HEK293 (cell line): ENCODE measurements around the gene SMIM36.

Experiments
- CTCF ChIA-PET: fragments of 350-600 bp; formaldehyde crosslinking; extraction: SDS; loops from one replicate; lab custom pipeline; 2021; ENCODE audit warnings: antibody characterized with exemption; lab: Yijun Ruan, JAX
- POLR2A ChIA-PET: fragments of 300-600 bp; formaldehyde crosslinking; extraction: SDS; loops from one replicate; lab custom pipeline; 2020; ENCODE audit warnings: antibody characterized with exemption, inconsistent platforms; lab: Yijun Ruan, JAX
- H3K27ac ChIP-seq: fragments of 200-500 bp; sonication (Bioruptor generic); 2 replicates; pipeline ENCODE4 v1.5.1; 2014; ENCODE audit warnings: low read depth, low read length, control low read depth, inconsistent platforms; ENCODE audit errors: extremely low read depth
- H3K36me3 ChIP-seq, 2 experiments: fragments of 200-500 bp in 1 of 2; sonication (Bioruptor generic) in 1 of 2; 1 replicate in 1 of 2; 2 replicates in 1 of 2; pipeline ENCODE4 v1.5.1; 2014 to 2017; ENCODE audit warnings: inconsistent platforms in 2 of 2, low read length in 2 of 2; ENCODE audit not compliant: control insufficient read depth in 2 of 2, insufficient read depth in 1 of 2
- H3K4me1 ChIP-seq: fragments of 200-500 bp; sonication (Bioruptor generic); 2 replicates; pipeline ENCODE4 v1.5.1; 2014; ENCODE audit warnings: mild to moderate bottlenecking, low read length, inconsistent platforms; ENCODE audit not compliant: control insufficient read depth, insufficient read depth
- H3K4me3 ChIP-seq: 2 replicates; pipeline ENCODE4 v1.5.1; 2011; ENCODE audit warnings: low read depth, mild to moderate bottlenecking, control low read depth, low read length, moderate library complexity
- H3K9me3 ChIP-seq: fragments of 200-500 bp; sonication (Bioruptor generic); 2 replicates; pipeline ENCODE4 v1.5.1; 2014; ENCODE audit warnings: low read depth, low read length, inconsistent platforms; ENCODE audit not compliant: control insufficient read depth, insufficient read depth
- ATF2 ChIP-seq: fragments of 450-650 bp; formaldehyde crosslinking; IDR thresholded peaks from 2 replicates; pipeline ENCODE4 v1.5.1; 2016; ENCODE audit warnings: missing biosample characterization, missing genetic modification characterization, low read depth
- BCL11A ChIP-seq: fragments of 450-650 bp; formaldehyde crosslinking; IDR thresholded peaks from 2 replicates; pipeline ENCODE4 v1.5.1; 2016; ENCODE audit warnings: low read depth, missing biosample characterization, missing genetic modification characterization
- OVOL3 ChIP-seq: fragments of 450-650 bp; formaldehyde crosslinking; IDR thresholded peaks from 2 replicates; pipeline ENCODE4 v1.5.1; 2016; ENCODE audit warnings: missing biosample characterization, missing genetic modification characterization
- ZBTB44 ChIP-seq: fragments of 450-650 bp; IDR thresholded peaks from 2 replicates; pipeline ENCODE4 v1.5.1; 2018; ENCODE audit warnings: missing biosample characterization, mild to moderate bottlenecking, missing genetic modification characterization
- ZNF121 ChIP-seq: fragments of 450-650 bp; formaldehyde crosslinking; IDR thresholded peaks from 2 replicates; pipeline ENCODE4 v1.5.1; 2016; ENCODE audit warnings: missing biosample characterization, missing genetic modification characterization
- ZNF133 ChIP-seq: fragments of 450-650 bp; formaldehyde crosslinking; IDR thresholded peaks from 2 replicates; pipeline ENCODE4 v1.5.1; 2016; ENCODE audit warnings: missing biosample characterization, missing genetic modification characterization
- ZNF140 ChIP-seq: fragments of 450-650 bp; formaldehyde crosslinking; IDR thresholded peaks from 2 replicates; pipeline ENCODE4 v1.5.1; 2016; ENCODE audit warnings: missing biosample characterization, missing genetic modification characterization
- ZNF184 ChIP-seq: fragments of 450-650 bp; IDR thresholded peaks from 2 replicates; pipeline ENCODE4 v1.5.1; 2018; ENCODE audit warnings: missing biosample characterization, mild to moderate bottlenecking, missing genetic modification characterization
- ZNF391 ChIP-seq: fragments of 450-650 bp; formaldehyde crosslinking; IDR thresholded peaks from 2 replicates; pipeline ENCODE4 v1.5.1; 2016; ENCODE audit warnings: low read depth, missing biosample characterization, missing genetic modification characterization, borderline replicate concordance
- ZNF488 ChIP-seq: fragments of 450-650 bp; formaldehyde crosslinking; IDR thresholded peaks from 2 replicates; pipeline ENCODE4 v1.5.1; 2016; ENCODE audit warnings: missing biosample characterization, missing genetic modification characterization
- ZNF501 ChIP-seq: fragments of 450-650 bp; formaldehyde crosslinking; IDR thresholded peaks from 2 replicates; pipeline ENCODE4 v1.5.1; 2016; ENCODE audit warnings: missing biosample characterization, missing genetic modification characterization
- ZNF623 ChIP-seq: fragments of 450-650 bp; formaldehyde crosslinking; IDR thresholded peaks from 2 replicates; pipeline ENCODE4 v1.5.1; 2016; ENCODE audit warnings: missing biosample characterization, missing genetic modification characterization
- ZNF707 ChIP-seq: fragments of 450-650 bp; formaldehyde crosslinking; IDR thresholded peaks from 2 replicates; pipeline ENCODE4 v1.5.1; 2016; ENCODE audit warnings: missing biosample characterization, missing genetic modification characterization
- ZNF76 ChIP-seq: fragments of 450-650 bp; formaldehyde crosslinking; IDR thresholded peaks from 2 replicates; pipeline ENCODE4; 2016; ENCODE audit warnings: low read depth, missing biosample characterization, missing genetic modification characterization, borderline replicate concordance
- TF ChIP-seq, protein P1 (sequence below): fragments of 450-650 bp; formaldehyde crosslinking; IDR thresholded peaks from 2 replicates; pipeline ENCODE4 v1.5.1; 2016; ENCODE audit warnings: missing biosample characterization, missing genetic modification characterization
- TF ChIP-seq, protein P2 (sequence below): fragments of 450-650 bp; formaldehyde crosslinking; IDR thresholded peaks from 2 replicates; pipeline ENCODE4 v1.5.1; 2017; ENCODE audit warnings: missing biosample characterization, mild to moderate bottlenecking, missing genetic modification characterization, moderate library complexity
- TF ChIP-seq, protein P3 (sequence below): fragments of 450-650 bp; formaldehyde crosslinking; IDR thresholded peaks from 2 replicates; pipeline ENCODE4 v1.5.1; 2016; ENCODE audit warnings: missing biosample characterization, missing genetic modification characterization
- TF ChIP-seq, protein P4 (sequence below): fragments of 450-650 bp; formaldehyde crosslinking; IDR thresholded peaks from 2 replicates; pipeline ENCODE4 v1.5.1; 2017; ENCODE audit warnings: missing biosample characterization, missing genetic modification characterization
- TF ChIP-seq, protein P5 (sequence below): fragments of 450-650 bp; IDR thresholded peaks from 2 replicates; pipeline ENCODE4 v1.5.1; 2018; ENCODE audit warnings: missing biosample characterization, missing genetic modification characterization

The SMIM36 gene

DNA sequence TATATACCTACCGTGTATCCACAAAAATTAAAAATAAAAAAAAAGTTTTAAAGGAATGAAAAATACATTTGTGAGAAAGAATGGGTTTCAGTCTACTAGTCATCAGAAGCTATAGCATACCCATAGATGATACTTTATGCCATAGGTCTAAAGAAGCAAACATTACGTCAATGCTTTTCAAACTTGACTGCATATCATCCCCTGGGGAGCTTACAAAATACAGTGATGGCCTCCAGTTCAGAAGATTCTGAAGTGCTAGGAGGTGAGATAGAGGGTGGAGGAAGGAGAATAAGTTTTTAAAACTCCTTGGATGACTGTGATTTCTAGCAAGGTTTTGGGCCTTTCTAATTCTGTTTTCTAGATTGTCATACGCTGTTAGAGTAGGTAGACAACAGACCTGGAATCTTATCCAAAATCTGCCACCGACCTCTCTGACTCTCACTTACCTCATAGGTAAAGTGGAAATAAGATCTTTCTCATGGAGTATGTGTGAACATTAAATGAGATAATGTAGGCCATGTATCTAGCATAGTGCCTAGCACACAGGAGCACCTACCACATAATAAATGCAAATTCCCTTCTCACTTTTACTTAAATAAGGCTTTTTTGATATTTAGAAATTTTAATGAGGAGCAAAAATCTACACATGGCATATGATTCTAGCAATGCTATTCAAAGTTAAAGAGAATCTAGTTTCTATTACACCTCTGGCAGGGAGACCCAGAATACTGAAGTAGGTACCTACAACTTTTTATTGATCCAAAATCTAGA is 102.0 kb downstream of the SMIM36 start:
- no peak overlapping the region for H3K27ac ChIP-seq
- CTCF ChIA-PET: no interaction called here
- POLR2A ChIA-PET: no interaction called here

More for the DNA sequence above, 102.0 kb downstream of the SMIM36 start:
- Histone ChIP-seq H3K4me1 (no peaks in the 10 kb centered on the region), H3K36me3 (peaks cover 67 to 89% of the 10 kb centered on the region in 2 experiments), H3K9me3 (no peaks in the 10 kb centered on the region), H3K4me3 (no peak overlapping the region)
- TF ChIP-seq OVOL3 (tag by site-specific recombination) (no peak), ZNF488 (no peak), ZNF76 (no peak), ZNF623 (tag by site-specific recombination) (no peak), BCL11A (tag by site-specific recombination) (no peak), ZNF133 (tag by site-specific recombination) (no peak), ZNF707 (tag by site-specific recombination) (no peak), ZNF121 (tag by site-specific recombination) (no peak), ATF2 (tag by site-specific recombination) (no peak), ZBTB44 (tag by site-specific recombination) (no peak), ZNF391 (tag by site-specific recombination) (no peak), ZNF184 (tag by site-specific recombination) (no peak), ZNF140 (tag by site-specific recombination) (no peak), ZNF501 (tag by site-specific recombination) (no peak)
- TF ChIP-seq, protein P1, sequence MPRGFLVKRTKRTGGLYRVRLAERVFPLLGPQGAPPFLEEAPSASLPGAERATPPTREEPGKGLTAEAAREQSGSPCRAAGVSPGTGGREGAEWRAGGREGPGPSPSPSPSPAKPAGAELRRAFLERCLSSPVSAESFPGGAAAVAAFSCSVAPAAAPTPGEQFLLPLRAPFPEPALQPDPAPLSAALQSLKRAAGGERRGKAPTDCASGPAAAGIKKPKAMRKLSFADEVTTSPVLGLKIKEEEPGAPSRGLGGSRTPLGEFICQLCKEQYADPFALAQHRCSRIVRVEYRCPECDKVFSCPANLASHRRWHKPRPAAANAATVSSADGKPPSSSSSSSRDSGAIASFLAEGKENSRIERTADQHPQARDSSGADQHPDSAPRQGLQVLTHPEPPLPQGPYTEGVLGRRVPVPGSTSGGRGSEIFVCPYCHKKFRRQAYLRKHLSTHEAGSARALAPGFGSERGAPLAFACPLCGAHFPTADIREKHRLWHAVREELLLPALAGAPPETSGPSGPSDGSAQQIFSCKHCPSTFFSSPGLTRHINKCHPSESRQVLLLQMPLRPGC (tag by site-specific recombination): no peak
- TF ChIP-seq, protein P2, sequence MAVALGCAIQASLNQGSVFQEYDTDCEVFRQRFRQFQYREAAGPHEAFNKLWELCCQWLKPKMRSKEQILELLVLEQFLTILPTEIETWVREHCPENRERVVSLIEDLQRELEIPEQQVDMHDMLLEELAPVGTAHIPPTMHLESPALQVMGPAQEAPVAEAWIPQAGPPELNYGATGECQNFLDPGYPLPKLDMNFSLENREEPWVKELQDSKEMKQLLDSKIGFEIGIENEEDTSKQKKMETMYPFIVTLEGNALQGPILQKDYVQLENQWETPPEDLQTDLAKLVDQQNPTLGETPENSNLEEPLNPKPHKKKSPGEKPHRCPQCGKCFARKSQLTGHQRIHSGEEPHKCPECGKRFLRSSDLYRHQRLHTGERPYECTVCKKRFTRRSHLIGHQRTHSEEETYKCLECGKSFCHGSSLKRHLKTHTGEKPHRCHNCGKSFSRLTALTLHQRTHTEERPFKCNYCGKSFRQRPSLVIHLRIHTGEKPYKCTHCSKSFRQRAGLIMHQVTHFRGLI (tag by site-specific recombination): no peak
- TF ChIP-seq, protein P3, sequence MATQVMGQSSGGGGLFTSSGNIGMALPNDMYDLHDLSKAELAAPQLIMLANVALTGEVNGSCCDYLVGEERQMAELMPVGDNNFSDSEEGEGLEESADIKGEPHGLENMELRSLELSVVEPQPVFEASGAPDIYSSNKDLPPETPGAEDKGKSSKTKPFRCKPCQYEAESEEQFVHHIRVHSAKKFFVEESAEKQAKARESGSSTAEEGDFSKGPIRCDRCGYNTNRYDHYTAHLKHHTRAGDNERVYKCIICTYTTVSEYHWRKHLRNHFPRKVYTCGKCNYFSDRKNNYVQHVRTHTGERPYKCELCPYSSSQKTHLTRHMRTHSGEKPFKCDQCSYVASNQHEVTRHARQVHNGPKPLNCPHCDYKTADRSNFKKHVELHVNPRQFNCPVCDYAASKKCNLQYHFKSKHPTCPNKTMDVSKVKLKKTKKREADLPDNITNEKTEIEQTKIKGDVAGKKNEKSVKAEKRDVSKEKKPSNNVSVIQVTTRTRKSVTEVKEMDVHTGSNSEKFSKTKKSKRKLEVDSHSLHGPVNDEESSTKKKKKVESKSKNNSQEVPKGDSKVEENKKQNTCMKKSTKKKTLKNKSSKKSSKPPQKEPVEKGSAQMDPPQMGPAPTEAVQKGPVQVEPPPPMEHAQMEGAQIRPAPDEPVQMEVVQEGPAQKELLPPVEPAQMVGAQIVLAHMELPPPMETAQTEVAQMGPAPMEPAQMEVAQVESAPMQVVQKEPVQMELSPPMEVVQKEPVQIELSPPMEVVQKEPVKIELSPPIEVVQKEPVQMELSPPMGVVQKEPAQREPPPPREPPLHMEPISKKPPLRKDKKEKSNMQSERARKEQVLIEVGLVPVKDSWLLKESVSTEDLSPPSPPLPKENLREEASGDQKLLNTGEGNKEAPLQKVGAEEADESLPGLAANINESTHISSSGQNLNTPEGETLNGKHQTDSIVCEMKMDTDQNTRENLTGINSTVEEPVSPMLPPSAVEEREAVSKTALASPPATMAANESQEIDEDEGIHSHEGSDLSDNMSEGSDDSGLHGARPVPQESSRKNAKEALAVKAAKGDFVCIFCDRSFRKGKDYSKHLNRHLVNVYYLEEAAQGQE (tag by site-specific recombination): no peak
- TF ChIP-seq, protein P4, sequence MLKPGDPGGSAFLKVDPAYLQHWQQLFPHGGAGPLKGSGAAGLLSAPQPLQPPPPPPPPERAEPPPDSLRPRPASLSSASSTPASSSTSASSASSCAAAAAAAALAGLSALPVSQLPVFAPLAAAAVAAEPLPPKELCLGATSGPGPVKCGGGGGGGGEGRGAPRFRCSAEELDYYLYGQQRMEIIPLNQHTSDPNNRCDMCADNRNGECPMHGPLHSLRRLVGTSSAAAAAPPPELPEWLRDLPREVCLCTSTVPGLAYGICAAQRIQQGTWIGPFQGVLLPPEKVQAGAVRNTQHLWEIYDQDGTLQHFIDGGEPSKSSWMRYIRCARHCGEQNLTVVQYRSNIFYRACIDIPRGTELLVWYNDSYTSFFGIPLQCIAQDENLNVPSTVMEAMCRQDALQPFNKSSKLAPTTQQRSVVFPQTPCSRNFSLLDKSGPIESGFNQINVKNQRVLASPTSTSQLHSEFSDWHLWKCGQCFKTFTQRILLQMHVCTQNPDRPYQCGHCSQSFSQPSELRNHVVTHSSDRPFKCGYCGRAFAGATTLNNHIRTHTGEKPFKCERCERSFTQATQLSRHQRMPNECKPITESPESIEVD (tag by site-specific recombination): no peak
- TF ChIP-seq, protein P5, sequence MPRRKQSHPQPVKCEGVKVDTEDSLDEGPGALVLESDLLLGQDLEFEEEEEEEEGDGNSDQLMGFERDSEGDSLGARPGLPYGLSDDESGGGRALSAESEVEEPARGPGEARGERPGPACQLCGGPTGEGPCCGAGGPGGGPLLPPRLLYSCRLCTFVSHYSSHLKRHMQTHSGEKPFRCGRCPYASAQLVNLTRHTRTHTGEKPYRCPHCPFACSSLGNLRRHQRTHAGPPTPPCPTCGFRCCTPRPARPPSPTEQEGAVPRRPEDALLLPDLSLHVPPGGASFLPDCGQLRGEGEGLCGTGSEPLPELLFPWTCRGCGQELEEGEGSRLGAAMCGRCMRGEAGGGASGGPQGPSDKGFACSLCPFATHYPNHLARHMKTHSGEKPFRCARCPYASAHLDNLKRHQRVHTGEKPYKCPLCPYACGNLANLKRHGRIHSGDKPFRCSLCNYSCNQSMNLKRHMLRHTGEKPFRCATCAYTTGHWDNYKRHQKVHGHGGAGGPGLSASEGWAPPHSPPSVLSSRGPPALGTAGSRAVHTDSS: no peak
